ENCODE results near the gene SLC35G4. TPM values are rescaled to one million over a fixed set of nuclear protein-coding genes. Genes with fewer than 3 reads are reported as not detected.

SLC35G4 gene
- total RNA-seq, 1 donor from 2014 or later, result not detected

DNA sequence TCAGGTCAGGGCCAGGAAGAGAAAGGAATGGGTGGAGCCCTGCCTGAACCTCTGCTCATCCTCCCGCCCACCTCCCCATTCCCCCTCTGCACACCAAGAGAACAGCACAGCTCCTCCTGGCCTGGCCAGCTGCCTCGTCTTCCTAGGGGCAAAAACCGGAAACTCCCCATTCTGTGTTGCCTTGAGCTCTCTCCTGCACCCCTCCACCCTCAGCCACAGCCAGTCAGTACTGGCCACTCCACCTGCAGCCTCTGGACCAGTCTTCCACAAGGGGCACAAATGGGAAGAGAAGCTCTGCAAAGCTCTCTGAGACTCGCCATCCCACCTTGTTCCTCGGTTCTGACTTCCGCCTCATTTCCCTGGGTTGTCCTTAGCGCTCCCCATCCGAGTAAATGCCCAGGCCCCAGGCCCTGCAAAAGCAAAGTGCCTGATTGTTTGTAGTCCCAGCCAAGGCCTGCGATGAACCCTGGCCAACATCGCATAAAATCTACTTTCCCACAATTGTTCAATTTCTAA, 39.3 kb upstream of the SLC35G4 start:
- TF ChIP-seq CTCF (IDR thresholded peaks at IDR 0.05), result no peak
- intact Hi-C loops (cut with micrococcal nuclease), result no loop called here
- ChIA-PET POLR2A (no interaction called here), CTCF (no interaction called here)
- Mint-ChIP-seq H3K36me3 (ENCODE audit: low read depth) (no peaks in the 10 kb centered on the region), H3K27ac (no peak overlapping the region), H3K27me3 (peaks cover 18% of the 10 kb centered on the region), H3K9me3 (no peaks in the 10 kb centered on the region), H3K4me1 (peaks cover 5% of the 10 kb centered on the region), H3K4me3 (no peak overlapping the region)
- ATAC-seq (ENCODE audit: low read depth) (no peak), DNase-seq (no peak)

- ATAC-seq (ENCODE audit: low read depth), result no peak
These were observed 38.5 kb upstream of the SLC35G4 start for GRCh38 chr18:11570769-11571412.

GRCh38 chr18:11572201-11572600, 37.2 kb upstream of the SLC35G4 start:
- no peak for TF ChIP-seq CTCF (IDR thresholded peaks at IDR 0.05)
- H3K4me3 Mint-ChIP-seq, result no peak overlapping the region
- DNase-seq, result no peak
- H3K27ac Mint-ChIP-seq, result no peak overlapping the region
- H3K9me3 Mint-ChIP-seq, result no peaks in the 10 kb centered on the region
- H3K4me1 Mint-ChIP-seq, result no peaks in the 10 kb centered on the region
- intact Hi-C loops (cut with micrococcal nuclease), result no loop called here
- peaks cover 18% of the 10 kb centered on the region for H3K27me3 Mint-ChIP-seq
- no peaks in the 10 kb centered on the region for H3K36me3 Mint-ChIP-seq (ENCODE audit: low read depth)
- ChIA-PET CTCF (no interaction called here), POLR2A (no interaction called here)
- ATAC-seq (ENCODE audit: low read depth), result no peak

More at GRCh38 chr18:11570769-11571412, 38.5 kb upstream of the SLC35G4 start:
- no peak for DNase-seq
- Mint-ChIP-seq H3K27me3 (peaks cover 18% of the 10 kb centered on the region), H3K4me3 (no peak overlapping the region), H3K27ac (no peak overlapping the region), H3K9me3 (no peaks in the 10 kb centered on the region), H3K4me1 (peaks cover 2% of the 10 kb centered on the region), H3K36me3 (ENCODE audit: low read depth) (no peaks in the 10 kb centered on the region)
- intact Hi-C loops (cut with micrococcal nuclease), result no loop called here
- no peak for TF ChIP-seq CTCF (IDR thresholded peaks at IDR 0.05)
- CTCF ChIA-PET, result no interaction called here
- POLR2A ChIA-PET, result no interaction called here

- no peak for ATAC-seq (ENCODE audit: low read depth)
- ChIA-PET CTCF (no interaction called here), POLR2A (no interaction called here)
- Mint-ChIP-seq H3K4me3 (no peak overlapping the region), H3K9me3 (no peaks in the 10 kb centered on the region), H3K36me3 (ENCODE audit: low read depth) (no peaks in the 10 kb centered on the region), H3K27me3 (peaks cover 11% of the 10 kb centered on the region), H3K4me1 (no peaks in the 10 kb centered on the region), H3K27ac (no peak overlapping the region)
- intact Hi-C loops (cut with micrococcal nuclease), result no loop called here
- no peak for TF ChIP-seq CTCF (IDR thresholded peaks at IDR 0.05)
- no peak for DNase-seq
These were observed 34.9 kb upstream of the SLC35G4 start for GRCh38 chr18:11574545-11574944.

- no peak overlapping the region for H3K4me3 Mint-ChIP-seq
- H3K9me3 Mint-ChIP-seq, result no peaks in the 10 kb centered on the region
- H3K27me3 Mint-ChIP-seq, result peaks cover 10% of the 10 kb centered on the region
- no peak overlapping the region for H3K27ac Mint-ChIP-seq
- H3K4me1 Mint-ChIP-seq, result no peaks in the 10 kb centered on the region
- CTCF ChIA-PET, result no interaction called here
- H3K36me3 Mint-ChIP-seq (ENCODE audit: low read depth), result no peaks in the 10 kb centered on the region
- ATAC-seq (ENCODE audit: low read depth), result no peak
- DNase-seq, result no peak
- intact Hi-C loops (cut with micrococcal nuclease), result no loop called here
- POLR2A ChIA-PET, result no interaction called here
- TF ChIP-seq CTCF (IDR thresholded peaks at IDR 0.05), result no peak
These were observed 31.9 kb upstream of the SLC35G4 start for GRCh38 chr18:11577271-11578112.
